Loucy (cell line): Measurements from ENCODE around the gene WBP1L.

Source experiments
- H2AFZ ChIP-seq: fragments of 200-600 bp; sonication (generic); 2 replicates; pipeline ENCODE4 v1.6.0; 2016; ENCODE audit warnings: antibody characterized with exemption, mild to moderate bottlenecking, low read length, moderate library complexity
- H3F3A ChIP-seq: fragments of 200-600 bp; 2 replicates; pipeline ENCODE4 v1.6.0; 2016; ENCODE audit warnings: antibody characterized with exemption, low read depth, mild to moderate bottlenecking
- H3K27me3 ChIP-seq: fragments of 200-600 bp; sonication (generic); 2 replicates; pipeline ENCODE4 v1.6.1; 2014; ENCODE audit warnings: low read length, mild to moderate bottlenecking; ENCODE audit not compliant: insufficient read depth, poor library complexity, severe bottlenecking
- H3K36me3 ChIP-seq: fragments of 200-600 bp; sonication (generic); 2 replicates; pipeline ENCODE4 v1.6.1; 2016; ENCODE audit warnings: low read length; ENCODE audit not compliant: insufficient read depth
- H3K4me1 ChIP-seq: fragments of 200-600 bp; sonication (generic); 2 replicates; pipeline ENCODE4 v1.5.1; 2014; ENCODE audit warnings: low read length, mild to moderate bottlenecking; ENCODE audit not compliant: insufficient read depth, poor library complexity, severe bottlenecking
- H3K4me2 ChIP-seq: fragments of 200-600 bp; sonication (generic); 2 replicates; pipeline ENCODE4 v1.6.0; 2014; ENCODE audit warnings: antibody characterized with exemption, low read length, low read depth, mild to moderate bottlenecking; ENCODE audit not compliant: poor library complexity, severe bottlenecking
- H3K4me3 ChIP-seq: fragments of 200-600 bp; sonication (generic); 2 replicates; pipeline ENCODE4 v1.5.1; 2014; ENCODE audit warnings: low read length, mild to moderate bottlenecking, mixed read lengths; ENCODE audit not compliant: poor library complexity, severe bottlenecking
- H3K79me2 ChIP-seq: fragments of 200-600 bp; sonication (generic); 2 replicates; pipeline ENCODE4 v1.6.1; 2014; ENCODE audit warnings: low read length; ENCODE audit not compliant: insufficient read depth
- H3K9ac ChIP-seq: fragments of 200-600 bp; sonication (generic); 2 replicates; pipeline ENCODE4 v1.6.0; 2014; ENCODE audit warnings: mild to moderate bottlenecking, low read depth, low read length, moderate library complexity; ENCODE audit not compliant: poor library complexity, severe bottlenecking
- H3K9me2 ChIP-seq: fragments of 200-600 bp; sonication (generic); replicated peaks from 2 replicates; pipeline ENCODE4 v1.6.1; 2016; ENCODE audit warnings: low read depth, low read length, mixed read lengths
- H3K9me3 ChIP-seq: fragments of 200-600 bp; sonication (generic); 2 replicates; pipeline ENCODE4 v1.6.1; 2014; ENCODE audit warnings: mild to moderate bottlenecking, antibody characterized with exemption, low read length, low read depth; ENCODE audit not compliant: insufficient read depth
- H4K20me1 ChIP-seq: fragments of 200-600 bp; sonication (generic); 2 replicates; pipeline ENCODE4 v1.6.0; 2014; ENCODE audit warnings: antibody characterized with exemption, low read length, mild to moderate bottlenecking; ENCODE audit not compliant: insufficient read depth, poor library complexity, severe bottlenecking
- EZH2phosphoT487 ChIP-seq: fragments of 200-600 bp; IDR thresholded peaks from 2 replicates; pipeline ENCODE4 v1.6.1; 2018; ENCODE audit warnings: antibody characterized with exemption, mild to moderate bottlenecking, moderate library complexity, borderline replicate concordance
- TF ChIP-seq, protein P1 (sequence below): fragments of 200-600 bp; sonication (generic); conservative IDR thresholded peaks from 2 replicates; pipeline ENCODE4 v1.5.1; 2014; ENCODE audit warnings: mild to moderate bottlenecking, antibody characterized with exemption, low read length

The WBP1L gene

DNA sequence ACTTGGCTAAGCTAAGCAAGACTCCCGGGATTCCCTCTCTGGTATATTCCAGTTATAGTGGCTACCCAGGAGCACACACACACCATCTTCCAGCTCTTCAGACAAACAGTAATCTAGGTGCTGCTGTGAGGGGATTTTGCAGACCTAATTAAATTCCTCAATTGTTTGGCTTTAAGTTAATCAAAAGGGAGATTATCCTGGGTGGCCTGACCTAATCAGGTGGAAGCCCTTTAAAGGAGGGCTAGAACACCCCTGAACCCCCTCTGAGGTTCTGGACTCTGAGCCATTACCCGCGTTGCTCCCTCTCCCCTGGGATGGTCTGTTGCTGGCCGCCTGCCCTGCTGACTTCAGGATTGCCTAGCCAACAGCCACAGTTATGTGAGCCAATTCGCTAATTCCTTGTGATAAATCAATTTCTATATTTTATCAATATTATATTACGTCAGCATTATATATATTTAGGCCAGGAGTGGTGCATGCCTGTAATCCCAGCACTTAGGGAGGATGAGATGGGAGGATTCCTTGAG lies 22.9 kb upstream of the WBP1L start:
- Histone ChIP-seq H3K9me2 (no peaks in the 10 kb centered on the region), H3K9me3 (no peaks in the 10 kb centered on the region), H3K36me3 (no peaks in the 10 kb centered on the region), H2AFZ (no peak overlapping the region), H3F3A (no peaks in the 10 kb centered on the region), H3K4me1 (peaks cover 29% of the 10 kb centered on the region), H4K20me1 (no peaks in the 10 kb centered on the region), H3K79me2 (peaks cover 51% of the 10 kb centered on the region), H3K9ac (peak overlapping the region; percentile 48), H3K4me2 (no peak overlapping the region), H3K27me3 (no peaks in the 10 kb centered on the region), H3K4me3 (no peak overlapping the region)
- TF ChIP-seq, protein P1, sequence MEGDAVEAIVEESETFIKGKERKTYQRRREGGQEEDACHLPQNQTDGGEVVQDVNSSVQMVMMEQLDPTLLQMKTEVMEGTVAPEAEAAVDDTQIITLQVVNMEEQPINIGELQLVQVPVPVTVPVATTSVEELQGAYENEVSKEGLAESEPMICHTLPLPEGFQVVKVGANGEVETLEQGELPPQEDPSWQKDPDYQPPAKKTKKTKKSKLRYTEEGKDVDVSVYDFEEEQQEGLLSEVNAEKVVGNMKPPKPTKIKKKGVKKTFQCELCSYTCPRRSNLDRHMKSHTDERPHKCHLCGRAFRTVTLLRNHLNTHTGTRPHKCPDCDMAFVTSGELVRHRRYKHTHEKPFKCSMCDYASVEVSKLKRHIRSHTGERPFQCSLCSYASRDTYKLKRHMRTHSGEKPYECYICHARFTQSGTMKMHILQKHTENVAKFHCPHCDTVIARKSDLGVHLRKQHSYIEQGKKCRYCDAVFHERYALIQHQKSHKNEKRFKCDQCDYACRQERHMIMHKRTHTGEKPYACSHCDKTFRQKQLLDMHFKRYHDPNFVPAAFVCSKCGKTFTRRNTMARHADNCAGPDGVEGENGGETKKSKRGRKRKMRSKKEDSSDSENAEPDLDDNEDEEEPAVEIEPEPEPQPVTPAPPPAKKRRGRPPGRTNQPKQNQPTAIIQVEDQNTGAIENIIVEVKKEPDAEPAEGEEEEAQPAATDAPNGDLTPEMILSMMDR = no peak
- no peak for TF ChIP-seq EZH2phosphoT487

DNA sequence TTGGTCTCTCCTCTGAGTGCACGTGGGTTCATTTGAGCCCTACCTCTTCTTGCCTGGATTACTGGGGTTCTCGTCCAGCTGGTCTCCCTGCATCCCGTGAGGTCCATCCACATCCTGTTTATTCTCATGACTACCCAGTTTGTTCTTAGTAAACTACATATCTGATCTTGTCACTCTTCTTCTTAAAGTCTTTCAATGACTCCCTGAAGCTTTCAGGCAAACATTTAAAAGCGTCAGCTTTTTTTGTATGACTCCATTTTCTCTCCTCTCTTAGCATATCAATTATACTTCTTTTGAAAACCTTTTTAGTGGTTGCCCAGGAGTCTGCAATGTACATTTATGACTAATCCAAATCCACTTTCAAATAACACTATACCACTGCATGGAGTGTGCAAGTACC lies 21.8 kb upstream of the WBP1L start:
- no peaks in the 10 kb centered on the region for H4K20me1 ChIP-seq
- H3K9me2 ChIP-seq = no peaks in the 10 kb centered on the region
- H3K27me3 ChIP-seq = no peaks in the 10 kb centered on the region
- H3K9me3 ChIP-seq = no peaks in the 10 kb centered on the region
- H2AFZ ChIP-seq = no peak overlapping the region
- H3K4me2 ChIP-seq = no peak overlapping the region
- H3K9ac ChIP-seq = peak overlapping the region; percentile 5
- peaks cover 45% of the 10 kb centered on the region for H3K79me2 ChIP-seq
- H3F3A ChIP-seq = no peaks in the 10 kb centered on the region
- TF ChIP-seq, protein P1 = no peak
- no peak for TF ChIP-seq EZH2phosphoT487
- H3K4me1 ChIP-seq = peaks cover 24% of the 10 kb centered on the region
- no peak overlapping the region for H3K4me3 ChIP-seq
- peaks cover 4% of the 10 kb centered on the region; the same call in 1 of the 2 replicates for H3K36me3 ChIP-seq

DNA sequence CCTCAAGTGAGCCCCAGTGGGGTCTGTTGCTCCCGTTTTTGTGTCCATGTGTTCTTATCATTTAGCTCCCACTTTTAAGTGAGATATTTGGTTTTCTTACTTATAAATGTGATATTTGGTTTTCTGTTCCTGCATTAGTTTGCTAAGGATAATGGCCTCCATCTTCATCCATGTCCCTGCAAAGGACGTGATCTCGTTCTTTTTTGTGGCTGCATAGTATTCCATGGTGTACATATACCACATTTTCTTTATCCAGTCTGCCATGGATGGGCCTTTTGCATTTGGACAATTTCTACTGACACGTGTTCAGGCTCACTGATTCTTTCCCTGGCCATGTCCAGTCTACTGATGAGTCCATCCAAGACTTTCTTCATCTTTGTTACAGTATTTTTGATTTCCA lies 19.8 kb upstream of the WBP1L start:
- Histone ChIP-seq H3K9me2 (no peaks in the 10 kb centered on the region), H3K4me2 (no peak overlapping the region), H3K9me3 (no peaks in the 10 kb centered on the region), H3K9ac (no peak overlapping the region), H3K27me3 (no peaks in the 10 kb centered on the region), H2AFZ (no peak overlapping the region), H3K4me3 (no peak overlapping the region), H3F3A (no peaks in the 10 kb centered on the region), H3K79me2 (peaks cover 28% of the 10 kb centered on the region), H3K36me3 (peaks cover 17% of the 10 kb centered on the region; the same call in 1 of the 2 replicates), H4K20me1 (no peaks in the 10 kb centered on the region), H3K4me1 (peaks cover 15% of the 10 kb centered on the region)
- TF ChIP-seq EZH2phosphoT487 = no peak
- TF ChIP-seq, protein P1 = no peak
